K562 (cell line): ENCODE results near the gene OR2B6. TPM values are rescaled to one million over a fixed set of nuclear protein-coding genes. Genes with fewer than 3 reads are reported as not detected.
A peak's percentile ranks its signal among the peaks of the same experiment; 100 is the strongest.

Source experiments
- CBFA2T2 ChIP-seq: fragments of 450-650 bp; conservative IDR thresholded peaks from 2 replicates; pipeline ENCODE4 v1.6.1; 2017; ENCODE audit warnings: mild to moderate bottlenecking
- CEBPB ChIP-seq: fragments of 450-650 bp; IDR thresholded peaks from 2 replicates; pipeline ENCODE4 v1.6.1; 2016; ENCODE audit warnings: missing genetic modification characterization, missing compliant biosample characterization
- FOXP1 ChIP-seq: sonication (generic); formaldehyde crosslinking; IDR thresholded peaks from 2 replicates; pipeline ENCODE4 v1.8.0; 2022; ENCODE audit warnings: mild to moderate bottlenecking, missing genetic modification reagents
- GATA2 ChIP-seq: sonication (generic); formaldehyde crosslinking; IDR thresholded peaks from 2 replicates; pipeline ENCODE4 v1.4.0; 2020; ENCODE audit warnings: mild to moderate bottlenecking, missing genetic modification reagents
- KAT7 ChIP-seq: sonication (generic); formaldehyde crosslinking; IDR thresholded peaks from 2 replicates; pipeline ENCODE4 v1.8.0; 2022; ENCODE audit warnings: missing genetic modification reagents, mild to moderate bottlenecking, borderline replicate concordance
- KLF16 ChIP-seq: IDR thresholded peaks from 2 replicates; pipeline ENCODE4 v1.6.1; 2016; ENCODE audit warnings: antibody characterized with exemption
- NCOA4 ChIP-seq: fragments of 450-650 bp; IDR thresholded peaks from 2 replicates; pipeline ENCODE4 v1.6.1; 2018; ENCODE audit warnings: mild to moderate bottlenecking; ENCODE audit not compliant: partially characterized antibody
- POLR2AphosphoS5 ChIP-seq: IDR thresholded peaks from 2 replicates; pipeline ENCODE4 v1.6.1; 2011; ENCODE audit warnings: mild to moderate bottlenecking, low read depth, low read length, moderate library complexity; ENCODE audit not compliant: control insufficient read depth, insufficient read depth
- SIN3A ChIP-seq, 2 experiments: fragments of 150-350 bp in 1 of 2; IDR thresholded peaks; 2 replicates each; pipeline ENCODE4 v1.6.1; 2011 to 2016; ENCODE audit warnings: borderline replicate concordance in 2 of 2, low read depth in 2 of 2, low read length in 2 of 2, mild to moderate bottlenecking in 2 of 2, moderate library complexity in 2 of 2; ENCODE audit not compliant: control insufficient read depth in 1 of 2
- SMAD4 ChIP-seq: fragments of 250-450 bp; sonication (Bioruptor Pico); conservative IDR thresholded peaks from 2 replicates; pipeline ENCODE4 v1.8.0; 2021; ENCODE audit warnings: inconsistent platforms, mild to moderate bottlenecking, moderate library complexity
- SMARCC2 ChIP-seq: fragments of 450-650 bp; IDR thresholded peaks from 2 replicates; pipeline ENCODE4 v1.6.1; 2017; ENCODE audit warnings: antibody characterized with exemption, moderate library complexity, mild to moderate bottlenecking, low read depth
- SMARCE1 ChIP-seq: fragments of 450-650 bp; IDR thresholded peaks from 2 replicates; pipeline ENCODE4 v1.7.1; 2016; ENCODE audit warnings: mild to moderate bottlenecking
- STAT5A ChIP-seq: IDR thresholded peaks from 2 replicates; pipeline ENCODE4 v1.6.1; 2012; ENCODE audit warnings: low read length, inconsistent platforms, borderline replicate concordance
- TEAD4 ChIP-seq, 2 experiments: sonication (generic) in 1 of 2; formaldehyde crosslinking in 1 of 2; IDR thresholded peaks; 2 replicates each; pipeline versions ENCODE4 v1.6.1 to v1.8.0; 2012 to 2022; ENCODE audit warnings: borderline replicate concordance in 1 of 2, inconsistent platforms in 1 of 2, low read length in 1 of 2, mild to moderate bottlenecking in 1 of 2, missing genetic modification reagents in 1 of 2
- TRIM24 ChIP-seq, 2 experiments: fragments of 450-650 bp; IDR thresholded peaks; 2 replicates each; pipeline ENCODE4 v1.6.1; 2016
- ZNF699 ChIP-seq: fragments of 250-450 bp; sonication (Bioruptor Pico); IDR thresholded peaks from 2 replicates; pipeline ENCODE4 v1.8.0; 2021; ENCODE audit warnings: mild to moderate bottlenecking, moderate library complexity; ENCODE audit not compliant: insufficient replicate concordance
- polyA plus RNA-seq, 8 experiments: library from polyadenylated mRNA; depleted of rRNA in 4 of 8; stranded (reverse) in 5 of 8; unstranded in 3 of 8; fragments of >200 nt; fragmentation: Nextera tagmentation in 2 of 8; fragmentation: Illumina TruSeq in 1 of 8; extraction: Ambion mirVana in 2 of 8; extraction: Trizol in 1 of 8; gene quantifications; 2 replicates each; pipeline versions ENCODE4 v1.2.1 to v1.2.3, GENCODE V29; 2011 to 2014; ENCODE audit warnings: inconsistent platforms in 1 of 8, missing spikeins in 1 of 8
- total RNA-seq, 7 experiments: library from RNA; depleted of rRNA in 6 of 7; stranded (reverse); fragments of >200 nt in 6 of 7; fragmentation: Illumina TruSeq in 2 of 7; extraction: Trizol in 2 of 7; gene quantifications; 2 replicates each; pipeline versions ENCODE4 v1.2.1 to v1.2.3, GENCODE V29; 2011 to 2021; ENCODE audit warnings: low replicate concordance in 1 of 7
- TF ChIP-seq, protein P1 (sequence below), 2 experiments: fragments of 450-650 bp; conservative IDR thresholded peaks; 2 replicates each; pipeline ENCODE4 v1.6.1; 2017; ENCODE audit warnings: mild to moderate bottlenecking in 2 of 2, moderate library complexity in 2 of 2
- TF ChIP-seq, protein P2 (sequence below): sonication (generic); formaldehyde crosslinking; IDR thresholded peaks from 2 replicates; pipeline ENCODE4 v1.8.0; 2022; ENCODE audit warnings: mild to moderate bottlenecking, missing genetic modification reagents
- TF ChIP-seq, protein P3 (sequence below): fragments of 250-450 bp; sonication (Bioruptor Pico); IDR thresholded peaks from 2 replicates; pipeline ENCODE4 v1.5.0; 2021; ENCODE audit warnings: mild to moderate bottlenecking, borderline replicate concordance

OR2B6 gene
- total and polyA plus RNA-seq, 9 of the 15 experiments (the other 6 are each of a cell fraction or from before 2014, with no cell fraction given) = 1.9 to 18.7 (median 4.4) TPM

DNA sequence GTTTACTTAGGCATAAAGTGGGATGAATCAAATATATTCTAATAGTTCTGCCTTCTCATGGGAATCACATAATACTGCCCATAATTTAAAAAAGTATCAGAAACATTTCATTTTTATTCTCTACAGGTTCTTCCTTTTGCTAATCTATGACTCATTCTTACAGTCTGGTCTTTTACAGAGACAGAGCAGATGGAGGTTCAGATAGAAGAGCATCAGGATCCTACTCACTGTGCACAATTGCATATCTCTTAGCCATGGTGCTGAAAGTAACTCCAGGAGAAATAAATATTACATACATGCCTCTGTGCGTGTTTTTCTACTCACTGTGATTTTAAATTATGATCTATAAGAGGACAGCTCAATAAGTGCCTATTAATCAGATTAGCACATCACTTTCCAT, 16.3 kb upstream of the OR2B6 start (continued):
- TF ChIP-seq, protein P1, sequence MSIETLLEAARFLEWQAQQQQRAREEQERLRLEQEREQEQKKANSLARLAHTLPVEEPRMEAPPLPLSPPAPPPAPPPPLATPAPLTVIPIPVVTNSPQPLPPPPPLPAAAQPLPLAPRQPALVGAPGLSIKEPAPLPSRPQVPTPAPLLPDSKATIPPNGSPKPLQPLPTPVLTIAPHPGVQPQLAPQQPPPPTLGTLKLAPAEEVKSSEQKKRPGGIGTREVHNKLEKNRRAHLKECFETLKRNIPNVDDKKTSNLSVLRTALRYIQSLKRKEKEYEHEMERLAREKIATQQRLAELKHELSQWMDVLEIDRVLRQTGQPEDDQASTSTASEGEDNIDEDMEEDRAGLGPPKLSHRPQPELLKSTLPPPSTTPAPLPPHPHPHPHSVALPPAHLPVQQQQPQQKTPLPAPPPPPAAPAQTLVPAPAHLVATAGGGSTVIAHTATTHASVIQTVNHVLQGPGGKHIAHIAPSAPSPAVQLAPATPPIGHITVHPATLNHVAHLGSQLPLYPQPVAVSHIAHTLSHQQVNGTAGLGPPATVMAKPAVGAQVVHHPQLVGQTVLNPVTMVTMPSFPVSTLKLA (conservative IDR thresholded peaks at IDR 0.05) = peak in 1 of 2 experiments; percentile 53; a peak in 3 of 4 replicates
- peak in 1 of 2 experiments; percentile 67; a peak in 1 of 4 replicates for TF ChIP-seq TRIM24 (IDR thresholded peaks at IDR 0.05)
- no peak for TF ChIP-seq NCOA4
- no peak for TF ChIP-seq KLF16
- TF ChIP-seq SMARCC2 = peak; percentile 74; the same call in 1 of the 2 replicates
- TF ChIP-seq ZNF699 (CRISPR knock-in tag) = no peak
- TF ChIP-seq SIN3A (IDR thresholded peaks at IDR 0.05; ENCODE audit: borderline replicate concordance in 2 of 2, control insufficient read depth in 1 of 2, low read depth in 2 of 2, low read length in 2 of 2) = no peak
- TF ChIP-seq FOXP1 (CRISPR knock-in tag) = no peak
- TF ChIP-seq, protein P2, sequence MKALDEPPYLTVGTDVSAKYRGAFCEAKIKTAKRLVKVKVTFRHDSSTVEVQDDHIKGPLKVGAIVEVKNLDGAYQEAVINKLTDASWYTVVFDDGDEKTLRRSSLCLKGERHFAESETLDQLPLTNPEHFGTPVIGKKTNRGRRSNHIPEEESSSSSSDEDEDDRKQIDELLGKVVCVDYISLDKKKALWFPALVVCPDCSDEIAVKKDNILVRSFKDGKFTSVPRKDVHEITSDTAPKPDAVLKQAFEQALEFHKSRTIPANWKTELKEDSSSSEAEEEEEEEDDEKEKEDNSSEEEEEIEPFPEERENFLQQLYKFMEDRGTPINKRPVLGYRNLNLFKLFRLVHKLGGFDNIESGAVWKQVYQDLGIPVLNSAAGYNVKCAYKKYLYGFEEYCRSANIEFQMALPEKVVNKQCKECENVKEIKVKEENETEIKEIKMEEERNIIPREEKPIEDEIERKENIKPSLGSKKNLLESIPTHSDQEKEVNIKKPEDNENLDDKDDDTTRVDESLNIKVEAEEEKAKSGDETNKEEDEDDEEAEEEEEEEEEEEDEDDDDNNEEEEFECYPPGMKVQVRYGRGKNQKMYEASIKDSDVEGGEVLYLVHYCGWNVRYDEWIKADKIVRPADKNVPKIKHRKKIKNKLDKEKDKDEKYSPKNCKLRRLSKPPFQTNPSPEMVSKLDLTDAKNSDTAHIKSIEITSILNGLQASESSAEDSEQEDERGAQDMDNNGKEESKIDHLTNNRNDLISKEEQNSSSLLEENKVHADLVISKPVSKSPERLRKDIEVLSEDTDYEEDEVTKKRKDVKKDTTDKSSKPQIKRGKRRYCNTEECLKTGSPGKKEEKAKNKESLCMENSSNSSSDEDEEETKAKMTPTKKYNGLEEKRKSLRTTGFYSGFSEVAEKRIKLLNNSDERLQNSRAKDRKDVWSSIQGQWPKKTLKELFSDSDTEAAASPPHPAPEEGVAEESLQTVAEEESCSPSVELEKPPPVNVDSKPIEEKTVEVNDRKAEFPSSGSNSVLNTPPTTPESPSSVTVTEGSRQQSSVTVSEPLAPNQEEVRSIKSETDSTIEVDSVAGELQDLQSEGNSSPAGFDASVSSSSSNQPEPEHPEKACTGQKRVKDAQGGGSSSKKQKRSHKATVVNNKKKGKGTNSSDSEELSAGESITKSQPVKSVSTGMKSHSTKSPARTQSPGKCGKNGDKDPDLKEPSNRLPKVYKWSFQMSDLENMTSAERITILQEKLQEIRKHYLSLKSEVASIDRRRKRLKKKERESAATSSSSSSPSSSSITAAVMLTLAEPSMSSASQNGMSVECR (CRISPR knock-in tag) = no peak
- TF ChIP-seq CEBPB = no peak
- peak; percentile 74 for TF ChIP-seq SMAD4
- TF ChIP-seq, protein P3, sequence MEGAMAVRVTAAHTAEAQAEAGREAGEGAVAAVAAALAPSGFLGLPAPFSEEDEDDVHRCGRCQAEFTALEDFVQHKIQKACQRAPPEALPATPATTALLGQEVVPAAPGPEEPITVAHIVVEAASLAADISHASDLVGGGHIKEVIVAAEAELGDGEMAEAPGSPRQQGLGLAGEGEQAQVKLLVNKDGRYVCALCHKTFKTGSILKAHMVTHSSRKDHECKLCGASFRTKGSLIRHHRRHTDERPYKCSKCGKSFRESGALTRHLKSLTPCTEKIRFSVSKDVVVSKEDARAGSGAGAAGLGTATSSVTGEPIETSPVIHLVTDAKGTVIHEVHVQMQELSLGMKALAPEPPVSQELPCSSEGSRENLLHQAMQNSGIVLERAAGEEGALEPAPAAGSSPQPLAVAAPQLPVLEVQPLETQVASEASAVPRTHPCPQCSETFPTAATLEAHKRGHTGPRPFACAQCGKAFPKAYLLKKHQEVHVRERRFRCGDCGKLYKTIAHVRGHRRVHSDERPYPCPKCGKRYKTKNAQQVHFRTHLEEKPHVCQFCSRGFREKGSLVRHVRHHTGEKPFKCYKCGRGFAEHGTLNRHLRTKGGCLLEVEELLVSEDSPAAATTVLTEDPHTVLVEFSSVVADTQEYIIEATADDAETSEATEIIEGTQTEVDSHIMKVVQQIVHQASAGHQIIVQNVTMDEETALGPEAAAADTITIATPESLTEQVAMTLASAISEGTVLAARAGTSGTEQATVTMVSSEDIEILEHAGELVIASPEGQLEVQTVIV (CRISPR knock-in tag) = no peak
- peak; percentile 79 for TF ChIP-seq CBFA2T2
- 0 out of 2 replicates have a peak, but pooled peaks have one; percentile 54 for TF ChIP-seq POLR2AphosphoS5
- peak; percentile 70; the same call in 1 of the 2 replicates for TF ChIP-seq SMARCE1
- peak; percentile 85 for TF ChIP-seq TEAD4 (IDR thresholded peaks at IDR 0.05; ENCODE audit: low read length)
- no peak for TF ChIP-seq TEAD4 (CRISPR knock-in tag; IDR thresholded peaks at IDR 0.05; ENCODE audit: borderline replicate concordance)
- TF ChIP-seq GATA2 (CRISPR knock-in tag) = peak; percentile 83
- peak; percentile 75; the same call in 1 of the 2 replicates for TF ChIP-seq STAT5A
- TF ChIP-seq KAT7 (CRISPR knock-in tag) = no peak
